K562 (cell line): ENCODE measurements around the gene PTRH1. TPM values are rescaled to one million over a fixed set of nuclear protein-coding genes. Genes with fewer than 3 reads are reported as not detected.

Source experiments
- ARHGAP35 ChIP-seq: fragments of 450-650 bp; IDR thresholded peaks from 2 replicates; pipeline ENCODE4 v1.6.1; 2018; ENCODE audit not compliant: partially characterized antibody
- ARNT ChIP-seq, 2 experiments: fragments of 450-650 bp; IDR thresholded peaks; 2 replicates each; pipeline ENCODE4 v1.6.1; 2016; ENCODE audit warnings: mild to moderate bottlenecking in 1 of 2
- ATF6 ChIP-seq: sonication (generic); formaldehyde crosslinking; IDR thresholded peaks from 2 replicates; pipeline ENCODE4 v1.4.0; 2020; ENCODE audit warnings: mild to moderate bottlenecking, missing genetic modification reagents
- COPS2 ChIP-seq: fragments of 450-650 bp; conservative IDR thresholded peaks from 2 replicates; pipeline ENCODE4 v1.6.1; 2016; ENCODE audit warnings: mild to moderate bottlenecking, moderate library complexity
- CREB1 ChIP-seq, 2 experiments: sonication (generic) in 1 of 2; formaldehyde crosslinking in 1 of 2; IDR thresholded peaks; 2 replicates each; pipeline versions ENCODE4 v1.6.1 to v1.8.0; 2012 to 2022; ENCODE audit warnings: inconsistent platforms in 1 of 2, mild to moderate bottlenecking in 1 of 2, missing genetic modification reagents in 1 of 2, moderate library complexity in 1 of 2
- ETS1 ChIP-seq: conservative IDR thresholded peaks from 2 replicates; pipeline ENCODE4 v1.6.1; 2011; ENCODE audit warnings: low read depth, mild to moderate bottlenecking, low read length; ENCODE audit not compliant: control insufficient read depth
- HCFC1 ChIP-seq: IDR thresholded peaks from 2 replicates; pipeline ENCODE4 v1.6.1; 2012; ENCODE audit warnings: low read depth, low read length, improper control_type of control experiment
- KLF1 ChIP-seq: fragments of 450-650 bp; IDR thresholded peaks from 2 replicates; pipeline ENCODE4 v1.6.1; 2016; ENCODE audit warnings: missing genetic modification characterization, missing compliant biosample characterization
- KLF13 ChIP-seq: fragments of 450-650 bp; IDR thresholded peaks from 2 replicates; pipeline ENCODE4 v1.6.1; 2016; ENCODE audit warnings: missing genetic modification characterization, low read depth, mild to moderate bottlenecking, missing compliant biosample characterization, moderate library complexity, borderline replicate concordance
- LARP7 ChIP-seq: fragments of 450-650 bp; IDR thresholded peaks from 2 replicates; pipeline ENCODE4 v1.6.1; 2016
- NCOR1 ChIP-seq: fragments of 450-650 bp; IDR thresholded peaks from 2 replicates; pipeline ENCODE4 v1.6.1; 2016; ENCODE audit warnings: mild to moderate bottlenecking, moderate library complexity
- PURB ChIP-seq: sonication (generic); formaldehyde crosslinking; IDR thresholded peaks from 2 replicates; pipeline ENCODE4 v1.9.0; 2021; ENCODE audit warnings: low read depth, mild to moderate bottlenecking, missing genetic modification reagents
- PYGO2 ChIP-seq: fragments of 450-650 bp; IDR thresholded peaks from 2 replicates; pipeline ENCODE4 v1.6.1; 2016; ENCODE audit warnings: mild to moderate bottlenecking, missing genetic modification characterization, moderate library complexity, missing compliant biosample characterization
- SMAD1 ChIP-seq: fragments of 150-350 bp; IDR thresholded peaks from 2 replicates; pipeline ENCODE4 v1.6.1; 2014; ENCODE audit warnings: low read length, low read depth; ENCODE audit not compliant: partially characterized antibody
- SNAPC5 ChIP-seq: fragments of 250-450 bp; sonication (Bioruptor Pico); IDR thresholded peaks from 2 replicates; pipeline ENCODE4 v1.8.0; 2021; ENCODE audit warnings: moderate library complexity, mild to moderate bottlenecking, inconsistent platforms
- TBL1XR1 ChIP-seq, 2 experiments: IDR thresholded peaks; 2 replicates each; pipeline ENCODE4 v1.6.1; 2012; ENCODE audit warnings: improper control_type of control experiment in 2 of 2, low read length in 2 of 2, mild to moderate bottlenecking in 1 of 2
- TEAD1 ChIP-seq, 2 experiments: fragments of 450-650 bp in 1 of 2; sonication (generic) in 1 of 2; formaldehyde crosslinking; IDR thresholded peaks; 2 replicates each; pipeline versions ENCODE4 v1.4.0 to v1.8.0; 2020 to 2022; ENCODE audit warnings: mild to moderate bottlenecking in 2 of 2, missing genetic modification reagents in 1 of 2
- TOE1 ChIP-seq, 2 experiments: fragments of 450-650 bp in 1 of 2; sonication (generic) in 1 of 2; formaldehyde crosslinking in 1 of 2; IDR thresholded peaks; 2 replicates each; pipeline versions ENCODE4 v1.7.1 to v1.8.0; 2016 to 2022; ENCODE audit warnings: borderline replicate concordance in 2 of 2, mild to moderate bottlenecking in 2 of 2, antibody characterized with exemption in 1 of 2, inconsistent platforms in 1 of 2, low read depth in 1 of 2, missing genetic modification reagents in 1 of 2, moderate library complexity in 1 of 2
- ZBED1 ChIP-seq: IDR thresholded peaks from 2 replicates; pipeline ENCODE4 v1.6.1; 2014
- ZKSCAN3 ChIP-seq: fragments of 250-450 bp; sonication (Bioruptor Pico); IDR thresholded peaks from 2 replicates; pipeline ENCODE4 v1.4.0; 2020
- ZNF212 ChIP-seq: fragments of 450-650 bp; formaldehyde crosslinking; IDR thresholded peaks from 2 replicates; pipeline ENCODE4 v1.4.0; 2020; ENCODE audit warnings: mild to moderate bottlenecking
- ZNF217 ChIP-seq: sonication (generic); formaldehyde crosslinking; IDR thresholded peaks from 2 replicates; pipeline ENCODE4 v1.8.0; 2022; ENCODE audit warnings: mild to moderate bottlenecking, missing genetic modification reagents
- ZNF282 ChIP-seq: sonication (generic); formaldehyde crosslinking; IDR thresholded peaks from 2 replicates; pipeline ENCODE4 v1.8.1; 2023; ENCODE audit warnings: missing genetic modification reagents
- ZNF311 ChIP-seq: fragments of 250-450 bp; sonication (Bioruptor Pico); IDR thresholded peaks from 2 replicates; pipeline ENCODE4 v1.4.0; 2020; ENCODE audit warnings: mild to moderate bottlenecking, moderate library complexity
- ZNF324 ChIP-seq: fragments of 250-450 bp; sonication (Bioruptor Pico); IDR thresholded peaks from 2 replicates; pipeline ENCODE4 v1.4.0; 2020; ENCODE audit warnings: mild to moderate bottlenecking
- ZNF695 ChIP-seq: fragments of 450-650 bp; formaldehyde crosslinking; IDR thresholded peaks from 2 replicates; pipeline ENCODE4 v1.4.0; 2020; ENCODE audit warnings: mild to moderate bottlenecking, moderate library complexity
- ZSCAN32 ChIP-seq: fragments of 450-650 bp; formaldehyde crosslinking; IDR thresholded peaks from 2 replicates; pipeline ENCODE4 v1.4.0; 2020; ENCODE audit warnings: mild to moderate bottlenecking, moderate library complexity
- polyA plus RNA-seq, 8 experiments: library from polyadenylated mRNA; depleted of rRNA in 4 of 8; stranded (reverse) in 5 of 8; unstranded in 3 of 8; fragments of >200 nt; fragmentation: Nextera tagmentation in 2 of 8; fragmentation: Illumina TruSeq in 1 of 8; extraction: Ambion mirVana in 2 of 8; extraction: Trizol in 1 of 8; gene quantifications; 2 replicates each; pipeline versions ENCODE4 v1.2.1 to v1.2.3, GENCODE V29; 2011 to 2014; ENCODE audit warnings: inconsistent platforms in 1 of 8, missing spikeins in 1 of 8
- total RNA-seq, 7 experiments: library from RNA; depleted of rRNA in 6 of 7; stranded (reverse); fragments of >200 nt in 6 of 7; fragmentation: Illumina TruSeq in 2 of 7; extraction: Trizol in 2 of 7; gene quantifications; 2 replicates each; pipeline versions ENCODE4 v1.2.1 to v1.2.3, GENCODE V29; 2011 to 2021; ENCODE audit warnings: low replicate concordance in 1 of 7

The PTRH1 gene
- total and polyA plus RNA-seq, 9 of the 15 experiments (the other 6 are each of a cell fraction or from before 2014, with no cell fraction given), result 0.63 to 43.1 (median 5.7) TPM

- TF ChIP-seq ZSCAN32 (CRISPR knock-in tag) (no peak), ETS1 (no peak), CREB1 (IDR thresholded peaks at IDR 0.05) (0 out of 2 replicates have a peak, but pooled peaks have one; percentile 32), CREB1 (CRISPR knock-in tag; IDR thresholded peaks at IDR 0.05) (peak; percentile 82), TOE1 (IDR thresholded peaks at IDR 0.05; ENCODE audit: borderline replicate concordance) (peak; percentile 81), TOE1 (CRISPR knock-in tag; IDR thresholded peaks at IDR 0.05; ENCODE audit: borderline replicate concordance, low read depth) (no peak), PYGO2 (tag) (0 out of 2 replicates have a peak, but pooled peaks have one; percentile 52), KLF13 (tag) (0 out of 2 replicates have a peak, but pooled peaks have one; percentile 32), PURB (CRISPR knock-in tag) (no peak), ZNF324 (CRISPR knock-in tag) (no peak), ZBED1 (0 out of 2 replicates have a peak, but pooled peaks have one; percentile 57), LARP7 (0 out of 2 replicates have a peak, but pooled peaks have one; percentile 23), COPS2 (no peak), ZNF282 (CRISPR knock-in tag) (no peak), ZKSCAN3 (no peak), KLF1 (tag) (peak; percentile 82), ZNF695 (CRISPR knock-in tag) (no peak), TEAD1 (CRISPR knock-in tag; IDR thresholded peaks at IDR 0.05) (peak; percentile 71 to 72; a peak in 3 of 4 replicates), ZNF311 (peak; percentile 72; the same call in 1 of the 2 replicates), SNAPC5 (CRISPR knock-in tag) (no peak), ZNF212 (CRISPR knock-in tag) (no peak), HCFC1 (0 out of 2 replicates have a peak, but pooled peaks have one; percentile 21), ARHGAP35 (no peak), ZNF217 (CRISPR knock-in tag) (no peak), TBL1XR1 (IDR thresholded peaks at IDR 0.05; ENCODE audit: low read length in 2 of 2) (no peak), SMAD1 (peak; percentile 18), ARNT (IDR thresholded peaks at IDR 0.05) (0 out of 4 replicates have a peak, but pooled peaks of 1 of the 2 experiments have one; percentile 40), ATF6 (peak; percentile 56; the same call in 1 of the 2 replicates), NCOR1 (no peak; the same call in 1 of the 2 replicates)
These were observed 16.3 kb downstream of the PTRH1 start (continued) for GRCh38 chr9:127698985-127699670.
